Activated T-helper 1 cell treated with anti-CD3 and anti-CD28 coated beads, Interleukin-2, amount 50 U/mL, for 16 hours (primary cell): ENCODE measurements around the gene NCK2.

ENCODE experiments used
- DNase-seq, 2 donors: peaks; one replicate each; pipeline ENCODE4 v3.0.0-alpha.2; 2020; ENCODE audit warnings: low read depth in 1 of 2, low spot score in 1 of 2

Gene NCK2

DNA sequence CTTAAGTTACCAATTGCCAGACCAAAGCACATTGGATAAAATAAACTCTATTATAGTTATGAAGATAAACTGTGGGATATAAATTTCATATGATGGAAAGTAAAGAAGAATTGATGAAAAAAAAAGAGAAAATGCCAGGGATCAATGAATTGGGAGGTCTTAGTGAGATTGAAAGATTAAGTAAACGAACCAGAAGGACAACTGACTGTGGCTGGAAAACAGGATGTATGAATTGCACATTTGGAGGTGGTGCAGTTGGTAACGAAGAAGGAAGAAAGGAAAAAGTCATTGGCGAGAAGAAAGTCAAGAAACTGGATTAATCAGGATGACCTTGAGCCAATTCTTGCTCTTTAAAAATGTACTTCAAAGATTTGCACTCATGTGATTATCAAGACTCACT is 166.7 kb downstream of the NCK2 start:
- DNase-seq, result no peak

DNA sequence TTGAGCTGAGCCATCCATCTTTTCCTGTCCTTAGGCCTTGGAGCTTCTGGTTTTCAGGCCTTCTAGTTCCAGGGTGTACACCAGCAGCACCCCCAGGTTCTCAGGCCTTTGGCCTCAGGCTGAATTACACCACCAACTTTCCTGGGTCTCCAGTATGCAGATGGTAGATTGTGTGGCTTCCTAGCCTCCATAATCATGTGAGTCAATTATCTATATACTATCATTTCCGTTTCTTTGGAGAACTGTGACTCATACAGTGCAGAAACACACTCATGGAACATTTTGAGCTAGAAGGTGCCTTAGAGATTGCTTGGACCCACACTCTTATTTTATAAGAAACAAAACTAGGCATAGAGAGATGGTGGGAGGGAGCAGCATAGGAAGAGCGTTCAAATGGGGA is 167.4 kb downstream of the NCK2 start:
- no peak for DNase-seq

DNA sequence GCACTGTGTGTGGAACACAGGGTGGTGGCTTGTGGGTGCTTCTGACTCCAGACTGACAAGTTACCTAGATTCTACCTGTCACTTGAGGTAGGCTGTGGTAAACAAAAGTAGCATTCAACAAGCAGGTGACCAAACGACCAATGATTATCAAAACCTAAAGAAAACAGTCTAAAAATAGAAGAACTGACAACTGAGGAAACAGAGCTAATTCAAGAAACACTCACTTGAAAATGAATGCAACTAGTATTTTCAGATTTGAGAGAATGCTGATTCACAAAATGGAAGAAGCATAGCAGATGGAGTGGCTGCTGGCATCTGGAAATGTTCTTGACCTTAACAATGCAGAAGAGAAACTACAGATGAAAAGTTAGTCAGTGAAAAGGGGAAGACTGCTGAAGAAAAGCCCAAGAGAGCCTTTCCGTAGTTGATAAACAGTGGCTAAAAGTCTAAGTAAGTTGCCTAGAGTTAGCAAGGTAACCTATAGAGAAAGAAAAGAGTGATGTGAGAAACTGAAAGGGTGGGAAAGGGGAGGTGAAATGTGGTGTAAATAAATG is 170.4 kb downstream of the NCK2 start:
- DNase-seq, result no peak

DNA sequence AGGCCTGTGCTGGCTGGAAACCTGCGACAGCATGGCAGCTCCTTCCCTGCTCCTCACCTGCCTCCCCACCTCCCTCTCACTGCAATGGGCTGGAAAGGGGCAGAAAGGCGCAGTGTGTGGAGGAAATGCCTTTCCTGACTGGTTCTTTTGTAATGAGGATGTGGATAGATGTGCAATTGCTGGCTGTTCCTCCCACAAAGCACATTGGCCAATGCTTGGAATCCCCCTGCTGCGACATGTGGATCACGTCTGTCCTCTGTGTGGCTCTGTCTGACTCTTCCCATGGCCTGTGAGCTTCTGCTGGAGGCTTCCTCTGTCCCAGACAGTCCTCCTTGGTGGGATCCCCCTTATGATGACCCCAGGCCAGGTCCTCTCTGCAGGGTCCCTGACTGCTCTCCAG is 172.5 kb downstream of the NCK2 start:
- DNase-seq, result no peak

DNA sequence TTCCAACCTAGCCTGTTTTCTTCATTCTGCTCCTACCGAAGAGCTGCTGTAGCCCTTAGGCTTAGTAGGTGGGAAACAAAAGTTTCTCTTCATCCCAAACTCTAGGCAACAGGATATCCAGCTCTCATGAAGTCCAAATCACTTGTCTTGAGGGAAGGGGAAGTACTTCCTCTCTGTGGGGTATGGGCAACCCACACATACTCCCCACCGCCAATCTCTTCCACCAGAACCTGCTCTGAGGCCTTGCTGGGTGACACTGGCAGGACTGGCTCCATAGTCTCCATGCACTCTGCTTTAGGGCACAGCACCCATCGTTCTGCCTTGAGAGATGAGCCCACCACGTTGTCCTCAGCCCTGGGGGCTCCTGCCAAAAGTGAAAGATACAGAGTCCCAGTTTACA is 173.0 kb downstream of the NCK2 start:
- no peak for DNase-seq

DNA sequence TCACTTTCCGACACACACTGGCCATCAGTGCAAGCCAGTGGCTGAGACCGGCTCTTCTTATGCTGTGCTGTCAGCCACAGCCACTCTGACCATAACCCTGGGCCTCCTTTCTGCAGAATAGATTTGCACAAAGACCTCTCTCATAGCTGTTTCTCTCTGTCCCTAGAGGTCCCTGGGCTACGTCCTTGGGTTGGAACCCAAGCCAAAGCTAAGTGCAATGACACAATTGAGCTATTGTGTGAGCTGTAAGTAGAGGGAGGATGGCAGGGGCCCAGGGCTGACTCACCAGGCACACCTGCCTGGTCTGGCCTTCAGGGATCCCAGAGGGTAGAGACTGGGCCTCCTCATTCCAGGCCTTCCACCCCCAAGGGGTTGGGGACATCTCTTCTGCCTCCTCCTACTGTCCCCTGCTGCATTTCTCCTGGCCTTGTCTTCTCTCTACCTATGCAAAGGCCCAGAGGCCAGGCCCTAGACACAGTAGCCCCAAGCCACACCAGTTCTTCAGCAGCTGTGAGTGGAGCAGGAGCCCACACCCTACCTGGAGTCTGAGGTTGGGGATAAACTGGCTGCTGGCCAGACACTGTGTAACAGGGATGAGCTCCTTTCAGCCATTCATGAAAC is 174.6 kb downstream of the NCK2 start:
- no peak for DNase-seq

DNA sequence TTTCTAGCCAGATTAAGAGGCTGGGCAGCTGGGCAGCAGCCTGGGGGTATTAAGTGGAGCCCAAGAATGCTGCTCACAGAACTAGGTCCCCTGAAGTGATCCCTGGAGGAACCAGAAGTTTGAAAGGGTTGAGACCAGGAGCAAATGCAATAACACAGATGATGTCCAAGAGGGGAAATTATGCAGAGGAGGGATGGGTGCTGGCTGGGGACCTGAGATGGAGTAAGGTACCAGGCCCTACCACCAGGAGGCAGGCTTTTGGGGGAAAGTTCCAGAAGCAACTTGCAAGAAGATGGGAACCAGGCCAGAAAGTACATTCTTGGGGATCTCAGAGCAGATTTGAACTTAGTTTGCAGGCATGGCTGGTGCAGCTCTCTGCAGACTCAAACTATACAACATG is 175.1 kb downstream of the NCK2 start:
- DNase-seq, result peak; percentile 19 to 31

DNA sequence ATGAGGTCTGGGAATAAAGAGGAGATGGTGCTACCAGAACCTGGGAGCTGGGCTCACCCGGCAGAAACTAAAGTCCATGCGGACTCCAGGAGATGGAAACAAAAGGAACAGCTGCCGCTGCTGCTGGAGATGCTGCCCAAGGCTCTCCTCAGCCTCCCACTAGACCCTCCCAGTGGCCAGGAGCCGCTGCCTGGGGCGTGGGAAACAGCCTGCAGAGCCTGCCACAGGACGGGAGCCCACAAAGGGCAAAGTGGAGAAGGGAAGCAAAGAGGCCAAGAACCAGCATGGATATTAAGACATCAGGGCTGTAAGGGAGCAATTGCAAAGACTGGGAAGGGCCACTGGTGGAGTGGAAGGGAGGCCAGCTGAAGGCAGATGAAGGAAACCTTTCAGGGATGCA is 179.6 kb downstream of the NCK2 start:
- no peak for DNase-seq

DNA sequence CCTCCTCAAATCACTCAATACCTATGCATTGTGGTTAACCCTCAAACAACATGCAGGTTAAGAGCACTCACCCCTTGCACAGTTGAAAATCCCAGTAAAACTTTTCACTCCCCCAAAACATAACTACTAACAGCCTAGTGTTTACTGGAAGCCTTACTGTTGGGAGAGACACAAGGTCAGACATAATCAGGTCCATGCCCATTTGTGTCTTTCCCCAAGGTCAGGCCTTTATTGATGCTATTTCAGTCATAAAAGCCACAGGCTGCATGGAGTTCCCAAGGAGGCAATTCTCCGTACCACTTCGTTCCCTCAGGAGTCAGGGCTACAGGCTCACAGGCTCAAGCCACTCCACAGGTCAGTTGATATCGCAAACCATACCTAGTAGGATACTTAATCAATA is 180.2 kb downstream of the NCK2 start:
- DNase-seq, result no peak

DNA sequence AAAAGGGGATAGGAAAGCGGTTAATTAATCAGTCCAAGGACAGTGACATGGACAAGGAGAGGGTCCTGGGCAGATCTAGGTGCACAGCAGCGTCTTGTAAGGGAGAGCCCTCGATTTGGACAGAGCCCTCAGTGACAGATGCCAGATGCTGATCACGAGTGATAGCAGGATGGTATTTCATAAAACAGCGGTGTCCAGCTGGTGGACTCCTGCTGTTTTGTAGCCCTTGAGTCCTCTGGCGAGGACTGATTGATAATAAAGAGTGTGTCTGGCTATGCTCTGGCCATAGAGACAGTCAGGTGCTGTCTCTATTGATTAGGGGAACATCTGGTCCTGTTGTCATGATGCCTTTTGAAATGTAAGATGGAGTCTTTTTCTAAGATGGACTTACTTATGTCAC is 180.7 kb downstream of the NCK2 start:
- DNase-seq, result no peak

DNA sequence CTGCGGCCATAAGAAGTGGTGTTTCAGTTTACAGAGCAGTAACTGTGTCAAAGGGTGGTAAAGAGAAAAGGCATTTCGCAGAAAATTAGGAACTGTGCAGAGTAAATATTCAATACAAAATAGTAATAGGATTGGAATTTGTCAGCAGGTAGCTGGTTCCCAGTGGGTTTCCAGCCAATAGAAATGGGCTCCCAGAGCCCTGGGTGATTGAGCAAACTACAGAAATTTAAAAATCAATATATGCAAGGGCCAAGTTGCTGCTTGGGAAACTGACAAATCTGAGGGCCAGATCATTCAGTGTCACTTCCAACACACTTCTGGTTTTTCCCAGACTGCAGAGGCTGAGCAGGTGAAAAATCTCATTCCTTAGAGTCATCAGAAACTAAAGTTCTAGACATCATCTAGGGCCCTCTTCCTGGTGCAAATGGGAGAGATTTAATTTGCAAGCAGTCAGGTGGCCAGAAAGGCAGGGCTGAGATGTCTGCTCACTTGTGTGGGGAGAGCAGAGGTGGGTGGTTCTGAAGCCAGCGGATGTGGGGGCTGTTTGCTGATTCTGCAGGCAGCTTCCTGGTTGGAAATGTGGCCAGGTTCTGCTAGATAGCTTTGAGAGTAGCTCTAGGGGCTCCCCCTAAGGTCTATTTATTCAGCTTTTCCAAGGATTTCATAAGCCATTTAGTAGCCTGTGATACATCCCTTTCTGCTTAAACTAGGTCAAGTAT is 182.4 kb downstream of the NCK2 start:
- DNase-seq, result peak; percentile 20 to 22

DNA sequence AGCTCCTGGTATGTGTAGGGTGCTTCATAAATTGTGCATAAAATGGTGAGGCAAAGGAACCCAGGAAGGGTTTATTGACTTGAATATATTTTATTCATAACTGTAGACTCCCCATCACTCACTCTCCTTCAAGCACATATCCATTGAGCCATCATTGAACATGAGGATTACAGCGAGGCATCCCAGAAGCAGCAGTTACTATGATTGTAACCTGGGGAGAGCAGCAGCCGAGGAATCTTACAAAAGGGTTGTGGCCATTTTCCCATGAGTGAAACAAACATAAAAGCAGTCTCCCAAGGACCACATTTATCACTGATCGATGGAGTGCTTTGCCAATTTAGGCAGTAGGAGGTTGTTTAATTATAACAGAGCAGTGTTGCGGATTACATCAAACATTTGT is 183.4 kb downstream of the NCK2 start:
- no peak for DNase-seq

DNA sequence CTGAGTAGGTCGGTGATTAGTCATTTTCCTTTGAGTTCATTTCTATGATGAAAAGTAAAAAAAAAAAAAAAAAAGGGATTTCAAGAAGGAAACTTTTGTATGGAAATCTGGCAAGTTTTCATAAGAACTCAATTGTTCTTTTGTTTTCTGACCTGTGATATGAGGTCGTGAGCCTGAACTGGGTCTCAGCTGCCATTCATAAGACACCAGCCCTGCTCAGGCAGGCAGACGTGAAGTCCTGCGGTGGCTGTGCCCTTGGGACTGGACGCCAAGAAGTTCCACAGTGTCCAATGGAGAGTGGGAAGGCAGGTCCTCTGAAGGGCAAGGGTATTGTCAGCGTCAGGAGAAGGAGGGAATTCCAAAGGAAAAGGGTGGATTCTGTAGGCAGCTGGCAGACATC is 183.9 kb downstream of the NCK2 start:
- DNase-seq, result no peak

DNA sequence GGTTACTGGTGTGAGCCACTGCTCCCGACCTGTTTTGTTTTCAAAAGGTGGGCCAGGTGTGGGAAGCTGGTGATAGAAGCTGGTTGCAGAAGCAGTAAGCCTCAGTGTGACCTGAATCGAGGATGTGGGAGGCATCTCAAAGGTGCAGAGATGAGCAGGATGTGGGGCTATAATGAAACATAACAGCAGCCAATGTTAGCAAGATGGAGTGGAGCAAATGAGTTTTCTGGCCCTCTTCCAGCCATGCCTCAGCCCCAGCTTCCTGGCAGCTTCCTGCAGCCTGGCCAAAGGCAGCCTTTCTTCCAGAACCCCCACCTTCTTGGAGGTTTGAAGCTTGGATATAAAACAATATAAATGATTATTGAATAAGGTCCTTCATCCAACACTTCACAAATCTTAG is 184.8 kb downstream of the NCK2 start:
- peak; percentile 2 to 22 for DNase-seq

DNA sequence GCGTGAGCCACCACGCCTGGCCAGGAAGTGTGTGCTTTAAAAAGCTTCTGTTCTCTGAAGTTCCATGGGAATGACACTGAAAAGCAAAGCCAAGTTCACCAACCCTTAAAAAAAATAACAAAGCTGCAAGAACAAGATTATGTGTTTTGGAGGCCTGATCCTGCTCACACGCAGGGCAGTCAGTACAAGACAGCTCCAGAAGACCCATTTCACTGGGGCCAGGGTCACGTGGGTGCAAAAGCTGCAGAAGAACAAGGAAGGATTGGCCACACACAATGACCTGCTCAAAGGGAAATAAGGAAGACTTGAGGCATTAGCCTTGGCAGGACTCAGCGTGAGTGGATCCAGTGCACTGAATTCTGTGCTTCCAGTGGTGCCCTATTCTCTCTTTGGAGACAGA is 187.9 kb downstream of the NCK2 start:
- no peak for DNase-seq

DNA sequence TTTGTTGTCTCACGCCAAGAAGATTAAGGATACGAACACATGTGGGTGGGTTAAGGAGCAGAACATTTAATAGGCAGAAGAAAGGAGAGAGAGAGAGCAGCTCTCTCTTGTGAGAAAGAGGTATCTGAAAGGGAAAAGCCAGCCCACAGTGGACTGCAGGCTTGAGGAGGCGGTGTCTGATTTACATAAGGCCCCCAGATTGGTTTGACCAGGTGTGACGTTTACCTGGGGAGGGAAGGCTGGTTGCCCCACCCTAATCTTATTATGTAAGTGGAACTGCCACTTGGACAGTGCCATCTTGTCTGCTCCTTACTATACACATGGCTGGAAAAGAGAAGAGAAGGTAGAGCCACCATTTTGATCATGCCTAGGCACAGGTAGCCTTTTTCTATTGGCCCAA is 189.2 kb downstream of the NCK2 start:
- DNase-seq, result no peak

DNA sequence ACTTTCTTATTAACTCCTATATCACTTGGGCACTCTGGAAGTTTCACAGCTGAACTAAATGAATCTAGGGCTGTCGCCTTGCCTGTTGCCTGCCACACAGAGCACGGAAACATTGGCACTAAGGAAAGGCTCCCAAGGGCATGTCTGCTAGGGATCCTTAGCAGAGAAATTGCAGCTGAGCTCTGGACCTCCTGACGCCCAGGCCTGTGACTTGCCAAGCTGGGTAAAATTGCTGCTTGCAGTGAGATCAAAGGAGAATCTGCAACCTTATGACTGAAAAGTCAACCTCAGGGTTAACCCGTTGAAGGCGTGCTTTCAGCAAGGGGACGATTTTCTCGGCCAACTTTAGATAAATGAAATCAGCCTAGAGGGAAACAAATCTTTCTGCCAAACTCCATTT is 189.8 kb downstream of the NCK2 start:
- no peak for DNase-seq

DNA sequence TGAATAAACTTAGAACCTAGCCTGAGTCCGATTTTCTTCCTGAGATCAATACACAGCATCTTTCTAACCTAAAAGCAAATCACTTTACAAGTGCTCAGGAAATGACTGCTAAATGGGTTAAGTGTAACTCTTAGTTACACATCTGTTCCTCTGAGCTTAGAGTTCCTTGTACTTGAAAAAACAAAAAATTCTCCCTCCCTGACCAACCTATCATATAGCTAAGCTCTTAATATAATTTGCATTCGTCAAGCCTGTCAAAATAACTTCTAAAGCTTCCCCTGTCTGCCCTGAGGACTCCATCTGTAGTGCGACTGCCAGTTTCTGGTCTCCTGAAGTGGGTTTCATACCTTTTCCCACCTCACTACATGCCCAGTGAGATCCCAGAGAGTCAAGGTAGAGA is 190.4 kb downstream of the NCK2 start:
- no peak for DNase-seq

DNA sequence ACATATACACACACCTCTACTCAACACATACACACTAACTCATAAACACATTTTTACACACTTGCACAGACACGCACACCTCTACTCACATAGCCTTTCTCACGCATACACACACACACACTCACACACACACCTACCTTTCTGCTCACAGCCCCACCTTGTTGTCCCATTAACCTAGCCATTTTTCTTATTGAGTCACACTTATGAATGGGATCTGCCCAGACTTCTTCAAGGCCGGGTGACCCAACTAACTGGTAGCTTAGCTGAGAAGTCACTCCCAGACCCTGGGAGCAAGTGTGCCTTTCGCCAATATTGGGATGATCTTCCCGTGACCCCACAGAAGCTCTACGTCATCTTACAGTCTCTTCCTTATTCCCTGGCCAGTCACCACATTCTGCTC is 192.2 kb downstream of the NCK2 start:
- no peak for DNase-seq

DNA sequence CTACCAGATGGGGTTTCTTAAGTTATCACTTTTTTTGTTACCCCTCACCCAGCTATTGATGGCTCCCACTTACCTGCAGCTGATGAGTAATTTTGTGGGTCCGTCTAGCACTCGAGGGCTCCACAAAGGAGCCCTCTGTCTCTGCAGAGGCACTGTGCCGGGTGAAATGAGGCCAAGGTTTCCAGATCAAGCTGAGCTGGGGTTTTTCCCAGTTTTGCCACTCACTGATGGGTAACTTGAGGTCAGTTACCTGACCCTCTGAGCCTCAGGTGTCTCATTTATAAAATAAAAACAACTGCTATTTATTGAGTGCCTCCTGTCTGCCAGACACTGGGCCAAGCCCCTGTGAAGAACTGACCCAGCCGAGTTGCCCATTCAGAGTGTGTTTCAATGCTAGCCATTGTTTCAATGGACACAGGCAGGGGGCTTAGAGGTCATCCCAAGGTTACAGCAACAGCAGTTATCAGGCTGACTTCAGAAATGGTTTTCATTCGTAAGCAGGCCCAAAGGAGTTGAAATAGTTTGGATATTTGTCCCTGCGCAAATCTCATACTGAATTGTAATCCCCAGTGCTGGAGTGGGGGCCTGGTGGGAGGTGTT is 192.9 kb downstream of the NCK2 start:
- DNase-seq, result no peak
